Erythroblast (primary cell): ENCODE measurements around the gene FAM228B.

ENCODE experiments used
- DNase-seq, 2 experiments: peaks; one replicate each; lab custom pipeline; 2025; lab: John Stamatoyannopoulos, UW
- GATA1 ChIP-seq: IDR thresholded peaks from 2 replicates; pipeline ENCODE4 v1.6.1; 2011; ENCODE audit warnings: low read depth, mild to moderate bottlenecking, control low read depth, low read length, moderate library complexity
- POLR2A ChIP-seq: IDR thresholded peaks from 2 replicates; pipeline ENCODE4 v1.6.1; 2011; ENCODE audit warnings: mild to moderate bottlenecking, low read length

FAM228B gene

GRCh38 chr2:24160761-24161160 lies 37.5 kb downstream of the FAM228B start:
- no peak for TF ChIP-seq GATA1
- no peak for TF ChIP-seq POLR2A
- no peak for DNase-seq

- DNase-seq, result no peak
- TF ChIP-seq GATA1 (no peak), POLR2A (no peak)
Observed at GRCh38 chr2:24162494-24162893, 39.2 kb downstream of the FAM228B start.

- no peak for DNase-seq
- TF ChIP-seq GATA1 (no peak), POLR2A (no peak)
Observed at GRCh38 chr2:24163186-24163585, 39.9 kb downstream of the FAM228B start.

GRCh38 chr2:24163601-24164000 lies 40.3 kb downstream of the FAM228B start:
- TF ChIP-seq GATA1 (no peak), POLR2A (no peak)
- no peak for DNase-seq

- peak; percentile 52 to 62 for DNase-seq
- TF ChIP-seq GATA1 (no peak), POLR2A (no peak)
Observed at GRCh38 chr2:24164416-24164973, 41.2 kb downstream of the FAM228B start.

GRCh38 chr2:24169023-24169422 lies 45.8 kb downstream of the FAM228B start:
- no peak for TF ChIP-seq GATA1
- no peak for TF ChIP-seq POLR2A
- DNase-seq, result no peak

GRCh38 chr2:24174851-24175277 lies 51.6 kb downstream of the FAM228B start, which contains the start of gene FAM228A:
FAM228A (plus strand) TSS chr2:24175053; CDS start chr2:24175481, 428 bp downstream.
- no peak for TF ChIP-seq POLR2A
- TF ChIP-seq GATA1, result no peak
- DNase-seq, result no peak

- no peak for DNase-seq
- TF ChIP-seq GATA1 (no peak), POLR2A (no peak)
Observed at GRCh38 chr2:24175631-24176187, 52.4 kb downstream of the FAM228B start.

- DNase-seq, result no peak
- TF ChIP-seq POLR2A (no peak), GATA1 (no peak)
Observed at GRCh38 chr2:24176326-24176725, 53.1 kb downstream of the FAM228B start.

- no peak for DNase-seq
- TF ChIP-seq POLR2A, result no peak
- no peak for TF ChIP-seq GATA1
Observed at GRCh38 chr2:24179683-24180082, 56.4 kb downstream of the FAM228B start.

- no peak for TF ChIP-seq POLR2A
- TF ChIP-seq GATA1, result no peak
- no peak for DNase-seq
Observed at GRCh38 chr2:24181849-24182248, 58.6 kb downstream of the FAM228B start.

- TF ChIP-seq GATA1 (no peak), POLR2A (no peak)
- no peak for DNase-seq
Observed at GRCh38 chr2:24182507-24182906, 59.2 kb downstream of the FAM228B start.

GRCh38 chr2:24183366-24184069 lies 60.2 kb downstream of the FAM228B start:
- no peak for TF ChIP-seq POLR2A
- no peak for TF ChIP-seq GATA1
- DNase-seq, result no peak

GRCh38 chr2:24189551-24189950 lies 66.3 kb downstream of the FAM228B start:
- no peak for DNase-seq
- TF ChIP-seq POLR2A (no peak), GATA1 (no peak)
